NCI-H460 (cell line): ENCODE measurements around the gene OVOL2. TPM values are rescaled to one million over a fixed set of nuclear protein-coding genes. Genes with fewer than 3 reads are reported as not detected.
"Not testable (repeated sequence)": the region's sequence is repeated elsewhere in the genome, so short reads cannot be mapped to it uniquely, and the experiment has no call there.

Experiments used
- DNase-seq: peaks from one replicate; pipeline ENCODE4 v3.0.0-alpha.2; 2016; ENCODE audit warnings: low read depth; ENCODE audit errors: extremely low read depth
- polyA plus RNA-seq: library from polyadenylated mRNA; depleted of rRNA; stranded (reverse); fragments of >200 nt; gene quantifications from 2 replicates; pipeline ENCODE4 v1.2.3, GENCODE V29; 2014; cell fraction: nucleus; rRNA removed
- total RNA-seq: library from RNA; depleted of rRNA; stranded (reverse); fragments of >200 nt; shearing (Covaris generic); gene quantifications from 2 replicates; pipeline ENCODE4 v1.2.3, GENCODE V29; 2014; rRNA removed

Gene OVOL2
- total RNA-seq, result not detected in 2 replicates
- polyA plus RNA-seq, result not detected in 2 replicates

DNA sequence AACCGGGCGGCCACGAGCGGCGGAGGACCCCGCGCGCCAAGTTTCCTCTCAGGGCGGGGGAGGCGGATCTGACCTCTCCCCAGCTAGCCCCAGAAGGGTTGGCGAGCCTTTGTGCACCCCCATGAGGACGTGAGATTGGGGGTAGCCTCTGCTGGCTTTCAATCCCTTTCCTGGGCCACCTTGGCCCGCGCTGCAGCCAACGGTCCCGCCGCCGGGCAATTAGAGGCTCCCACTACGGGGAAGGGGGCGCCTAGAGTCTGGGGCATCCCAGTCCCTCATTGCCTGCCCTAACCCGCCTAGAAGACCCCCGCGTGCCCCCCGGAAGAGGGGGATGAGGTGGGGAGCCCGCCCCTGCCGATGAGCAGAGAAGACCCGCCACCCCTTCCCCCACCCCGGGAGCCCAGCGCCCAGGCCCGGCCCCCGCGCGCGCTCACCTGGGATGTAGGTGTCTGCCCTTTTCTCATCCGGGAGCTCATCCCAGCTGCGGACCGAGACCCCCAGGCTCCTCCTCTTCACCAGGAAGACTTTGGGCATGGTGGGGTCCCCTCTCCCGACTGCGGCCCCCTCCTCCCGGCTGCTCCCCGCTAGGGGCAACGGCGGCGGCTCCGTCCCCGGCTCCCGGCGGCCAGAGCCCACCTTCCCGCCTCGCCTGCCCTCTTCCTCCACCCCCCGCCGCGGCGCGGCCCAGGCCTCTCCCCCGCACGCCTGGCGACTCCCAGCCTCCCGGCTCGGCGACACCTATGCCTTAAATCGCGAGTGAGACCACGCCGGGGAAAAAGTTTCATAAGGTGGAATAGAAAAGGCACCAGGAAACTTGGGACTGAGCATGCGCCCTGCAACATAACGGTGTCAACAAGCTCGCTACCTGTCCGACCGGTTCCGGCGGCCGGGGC is at the start of gene OVOL2:
Gene OVOL2, minus strand, starts transcription at position 816 of the 893 bp plus-strand sequence. Its CDS starts 282 bp downstream, at position 534.
- no peak for DNase-seq

GRCh38 chr20:18103497-18103896 is 45.8 kb upstream of the OVOL2 start:
- DNase-seq, result no peak

- no peak for DNase-seq
Observed at GRCh38 chr20:18101125-18101810, 43.6 kb upstream of the OVOL2 start.

- not testable (repeated sequence) for DNase-seq
Observed at GRCh38 chr20:18100569-18100968, 42.9 kb upstream of the OVOL2 start.

DNA sequence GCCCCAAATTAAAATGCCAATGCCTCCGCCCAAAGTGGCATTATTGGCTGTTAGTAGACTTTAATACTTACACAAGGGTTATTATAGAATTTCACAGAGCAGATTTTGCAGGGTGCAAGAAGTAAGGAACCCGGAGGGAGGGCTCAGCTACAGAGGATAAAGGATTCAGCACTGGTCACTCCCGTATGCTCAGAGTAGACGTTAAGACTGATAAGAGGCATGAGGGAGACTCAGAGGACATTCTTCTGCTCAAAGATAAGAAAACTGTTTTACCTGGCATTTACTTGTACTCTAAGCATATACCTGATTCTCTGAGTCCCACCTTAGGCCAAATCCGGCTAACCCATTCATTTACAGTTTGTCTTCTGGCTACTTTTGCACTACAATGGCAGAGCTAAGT is 36.5 kb upstream of the OVOL2 start:
- DNase-seq, result no peak

GRCh38 chr20:18093388-18093787 is 35.7 kb upstream of the OVOL2 start:
- DNase-seq, result no peak

DNA sequence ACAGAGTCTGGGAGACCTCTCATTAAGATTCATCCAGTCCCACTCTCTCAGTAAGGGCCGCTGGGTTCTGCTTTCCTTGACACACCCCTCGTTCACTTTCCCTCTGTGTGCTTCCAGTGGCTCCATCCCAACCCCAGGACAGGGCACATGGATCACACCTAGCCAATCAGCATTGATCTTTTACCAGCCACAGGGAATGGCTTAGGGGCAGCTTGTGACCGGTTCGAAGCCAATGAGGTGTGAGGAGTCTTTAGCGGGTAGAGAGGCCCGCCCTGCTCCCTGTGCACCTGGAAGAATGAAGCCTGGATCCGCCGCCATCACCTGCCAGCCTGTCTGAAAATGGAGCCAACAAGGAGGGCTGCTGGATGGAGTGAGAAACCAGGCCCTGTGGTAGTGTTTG is 35.2 kb upstream of the OVOL2 start:
- no peak for DNase-seq

DNA sequence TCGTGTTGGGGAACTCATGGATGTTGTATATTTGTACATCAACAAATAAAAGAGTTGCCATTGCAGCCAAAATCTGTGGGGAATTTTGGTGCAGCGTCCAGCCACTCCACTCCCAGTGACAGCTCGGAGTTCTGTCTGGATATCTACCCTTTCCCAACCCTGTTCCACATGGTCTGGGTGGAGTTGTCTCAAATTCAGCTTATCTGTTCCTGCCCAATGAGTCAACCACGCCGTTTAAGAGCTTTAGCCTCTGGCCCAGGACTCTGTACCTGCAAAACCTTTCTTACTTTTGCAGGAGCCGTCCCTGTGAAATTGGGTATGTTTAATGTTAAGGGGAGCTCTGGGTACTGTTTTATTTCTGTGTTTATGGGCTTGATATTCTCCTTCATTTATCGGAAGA is 33.9 kb upstream of the OVOL2 start:
- DNase-seq, result no peak

DNA sequence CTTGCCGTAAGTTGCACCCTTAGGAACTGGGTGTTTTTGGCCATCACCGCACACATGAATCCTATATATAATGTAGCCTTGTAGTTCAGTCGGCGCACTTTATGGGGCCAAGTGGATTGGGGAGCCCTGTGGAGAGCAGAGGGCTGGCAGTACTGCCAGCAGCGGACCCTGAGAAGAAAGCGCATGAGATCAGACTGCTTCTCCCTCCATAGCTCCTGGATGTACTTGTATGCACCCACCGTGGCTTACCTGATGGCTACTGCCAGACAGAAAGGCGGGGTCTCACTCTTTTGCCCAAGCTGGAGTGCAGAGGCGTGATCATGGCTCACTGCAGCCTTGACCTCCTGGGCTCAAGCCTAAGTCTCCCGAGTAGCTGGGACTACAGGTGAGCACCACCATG is 32.8 kb upstream of the OVOL2 start:
- no peak for DNase-seq

DNA sequence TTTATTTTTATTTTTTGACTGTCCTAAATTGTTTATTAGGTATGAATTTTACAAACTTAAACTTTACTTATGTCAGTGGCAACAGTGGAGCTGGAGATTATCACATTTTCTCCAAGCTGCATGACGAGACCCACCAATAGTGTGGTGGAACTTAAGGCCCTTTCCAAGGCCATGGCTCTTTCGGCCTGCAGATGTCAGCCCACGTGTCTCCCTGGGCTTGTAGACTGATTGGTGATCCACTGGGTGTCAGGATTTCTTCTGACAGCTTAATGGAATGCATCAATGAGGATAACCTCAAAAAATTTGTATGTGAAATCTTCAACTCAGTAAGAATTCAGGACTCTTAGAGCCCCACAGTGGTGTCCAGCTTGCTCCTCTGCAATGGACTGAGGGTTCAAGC is 32.3 kb upstream of the OVOL2 start:
- DNase-seq, result no peak

DNA sequence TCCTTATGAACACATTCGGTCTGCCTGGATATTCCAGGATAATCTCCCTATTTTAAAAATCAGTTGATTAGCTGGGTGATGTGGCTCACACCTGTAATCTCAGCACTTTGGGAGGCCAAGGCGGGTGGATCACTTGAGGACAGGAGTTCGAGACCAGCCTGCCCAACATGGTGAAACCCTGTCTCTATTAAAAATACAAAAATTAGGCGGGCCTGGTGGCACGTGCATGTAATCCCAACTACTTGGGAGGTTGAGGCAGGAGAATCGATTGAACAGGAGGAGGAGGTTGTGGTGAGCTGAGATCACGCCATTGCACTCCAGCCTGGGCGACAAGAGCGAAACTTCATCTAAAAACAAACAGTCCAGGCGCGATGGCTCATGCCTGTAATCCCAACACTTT is 31.1 kb upstream of the OVOL2 start:
- DNase-seq, result not testable (repeated sequence)

- not testable (repeated sequence) for DNase-seq
Observed at GRCh38 chr20:18088298-18088697, 30.6 kb upstream of the OVOL2 start.

- DNase-seq, result no peak
Observed at GRCh38 chr20:18087054-18087453, 29.3 kb upstream of the OVOL2 start.

DNA sequence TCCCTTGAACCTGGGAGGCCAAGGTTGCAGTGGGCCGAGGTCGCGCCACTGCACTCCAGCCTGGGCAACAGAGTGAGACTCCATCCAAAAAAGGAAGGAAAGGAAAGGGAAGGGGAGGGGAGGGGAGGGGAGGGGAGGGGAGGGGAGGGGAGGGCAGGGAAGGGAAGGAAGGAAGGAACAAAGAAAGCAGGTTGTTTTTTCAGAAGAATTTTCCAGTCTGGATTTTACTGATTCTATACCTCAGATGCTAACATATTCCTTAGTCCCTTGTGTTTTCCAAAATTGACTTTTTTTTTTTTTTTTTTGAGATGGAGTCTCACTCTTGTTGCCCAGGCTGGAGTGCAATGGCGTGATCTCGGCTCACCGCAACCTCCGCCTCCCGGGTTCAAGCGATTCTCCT is 23.1 kb upstream of the OVOL2 start:
- not testable (repeated sequence) for DNase-seq

DNA sequence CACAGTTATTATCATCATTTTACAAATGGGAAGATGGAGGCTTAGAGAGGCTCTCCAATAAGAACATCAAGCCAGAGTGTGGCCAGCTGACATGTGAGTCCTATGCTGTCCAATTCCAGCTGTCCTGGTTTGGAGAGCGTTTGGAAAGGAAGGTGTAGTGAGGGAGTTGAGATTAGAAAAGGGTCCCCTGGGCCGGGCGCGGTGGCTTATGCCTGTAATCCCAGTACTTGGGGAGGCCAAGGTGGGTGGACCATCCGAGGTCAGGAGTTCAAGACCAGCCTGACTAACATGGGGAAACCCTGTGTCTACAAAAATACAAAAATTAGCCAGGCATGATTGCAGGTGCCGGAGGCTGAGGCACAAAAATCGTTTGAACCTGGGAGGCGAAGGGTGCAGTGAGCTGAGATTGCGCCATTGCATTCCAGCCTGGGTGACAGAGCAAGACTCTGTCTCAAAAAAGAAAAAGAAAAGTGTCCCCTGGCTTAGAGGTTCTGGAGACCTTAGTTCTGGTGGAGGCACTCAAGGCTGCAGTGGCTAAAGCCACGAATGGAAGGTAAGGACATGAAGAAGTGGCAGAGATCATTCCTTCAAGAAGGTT is 22.1 kb upstream of the OVOL2 start:
- no peak for DNase-seq

DNA sequence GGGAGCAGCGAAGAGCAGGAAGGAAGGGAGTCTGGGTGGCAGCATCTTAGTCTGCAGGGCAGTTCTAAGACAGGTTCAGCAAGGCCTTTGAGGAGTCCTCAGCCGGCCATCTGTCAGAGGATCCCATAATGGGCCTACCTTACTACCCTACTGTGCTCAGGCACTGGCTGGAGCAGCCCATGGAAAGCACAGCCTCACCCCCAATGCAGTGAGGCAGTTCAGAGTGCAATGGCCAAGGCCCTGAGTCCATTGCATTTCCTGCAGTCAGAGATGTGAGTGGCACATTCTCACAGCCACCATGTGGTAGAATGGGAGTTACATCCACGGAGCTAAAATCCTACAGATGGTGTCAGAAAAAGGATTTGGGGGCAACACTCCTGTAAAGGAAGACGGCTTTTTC is 19.4 kb upstream of the OVOL2 start:
- DNase-seq, result no peak

DNA sequence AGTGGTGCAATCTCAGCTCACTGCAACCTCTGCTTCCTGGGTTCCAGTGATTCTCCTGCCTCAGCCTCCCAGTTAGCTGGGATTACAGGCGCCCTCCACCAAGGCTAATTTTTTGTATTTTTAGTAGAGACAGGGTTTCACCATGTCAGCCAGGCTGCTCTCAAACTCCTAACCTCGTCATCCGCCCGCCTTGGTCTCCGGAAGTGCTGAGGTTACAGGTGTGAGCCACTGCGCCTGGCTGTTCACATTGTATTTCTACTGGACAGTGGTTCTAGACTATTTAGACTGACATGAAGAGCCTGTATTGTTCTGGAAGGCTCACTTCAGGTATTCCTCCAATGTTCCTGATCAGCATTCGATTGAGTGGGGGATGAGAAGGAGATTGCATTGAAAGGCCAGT is 14.8 kb upstream of the OVOL2 start:
- DNase-seq, result no peak

GRCh38 chr20:18066421-18067333 is 9.0 kb upstream of the OVOL2 start:
- no peak for DNase-seq

GRCh38 chr20:18063676-18064075 is 6.0 kb upstream of the OVOL2 start:
- DNase-seq, result no peak

DNA sequence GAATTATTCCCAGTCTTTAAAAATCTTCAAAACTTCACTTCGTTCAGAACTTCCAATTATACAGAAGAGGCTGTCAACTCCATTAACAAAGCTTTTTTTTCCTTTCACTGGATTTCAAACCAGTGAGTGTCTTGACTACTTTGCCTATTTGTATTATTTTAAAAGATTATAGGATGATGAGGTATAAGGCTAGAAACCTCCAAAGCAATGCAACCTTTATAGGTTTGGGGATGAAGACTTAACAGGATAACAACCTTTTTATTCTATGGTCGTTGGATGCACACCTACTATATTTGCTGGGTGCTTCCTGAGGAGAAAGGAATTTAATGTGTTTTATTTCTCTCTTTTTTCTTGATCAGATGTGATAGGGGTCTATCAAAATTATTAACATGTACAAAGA is 1.9 kb upstream of the OVOL2 start:
- DNase-seq, result no peak
